Mucosa of descending colon (tissue), 3 donors: ENCODE data around the gene LTA4H. TPM values are rescaled to one million over a fixed set of nuclear protein-coding genes. Genes with fewer than 3 reads are reported as not detected.

Experiments
- ATAC-seq: fragments of 200-7000 bp; cut with Tn5 transposase; one replicate; pipeline ENCODE4 v1.9.1; 2020; ENCODE audit warnings: mild to moderate bottlenecking, moderate library complexity
- DNase-seq, 3 donors: peaks; one replicate each; pipeline ENCODE4 v3.0.0-alpha.2; 2020
- H3K36me3 ChIP-seq: fragments of 200-600 bp; one replicate; pipeline ENCODE4 v1.8.0; 2021; ENCODE audit warnings: low read depth, mild to moderate bottlenecking
- H3K4me1 ChIP-seq: fragments of 200-600 bp; one replicate; pipeline ENCODE4 v1.8.0; 2021; ENCODE audit warnings: low read depth, mild to moderate bottlenecking
- H3K4me3 ChIP-seq: fragments of 200-600 bp; one replicate; pipeline ENCODE4 v1.8.0; 2021; ENCODE audit warnings: mild to moderate bottlenecking
- H3K9me3 ChIP-seq: fragments of 200-600 bp; one replicate; pipeline ENCODE4 v1.8.0; 2021; ENCODE audit warnings: mild to moderate bottlenecking
- intact Hi-C, 2 donors: fragments of 100-400 bp; cut with DNase I in 1 of 2; cut with micrococcal nuclease in 1 of 2; formaldehyde crosslinking; loops; one replicate each; pipeline versions ENCODE4 v1.11.0 to v1.11.1; 2022; cut with DNase I, micrococcal nuclease
- total RNA-seq, 3 donors: library from RNA; stranded (reverse); fragmentation: NEBNext Ultra II Directional in 2 of 3; extraction: Animal tissue kit (Norgen Biotek cat#: 25700) in 2 of 3; gene quantifications; one replicate each; pipeline versions ENCODE4 v1.2.1 to v1.2.4, GENCODE V29; 2021 to 2023
- TF ChIP-seq, protein P1 (sequence below): fragments of 200-600 bp; IDR thresholded peaks from one replicate; pipeline ENCODE4 v1.8.0; 2022; ENCODE audit warnings: antibody characterized with exemption, mild to moderate bottlenecking
- donor health status: DM: no; HTN: no; CAD: no; lungs with moderate emphysema.
- donor health status: DM: no; HTN: no; CAD: no.
- donor health status: DM: no; HTN: yes; CAD: no.

The LTA4H gene
- total RNA-seq, 3 donors from 2014 or later, result 52.8 to 68.2 (median 56.9) TPM

DNA sequence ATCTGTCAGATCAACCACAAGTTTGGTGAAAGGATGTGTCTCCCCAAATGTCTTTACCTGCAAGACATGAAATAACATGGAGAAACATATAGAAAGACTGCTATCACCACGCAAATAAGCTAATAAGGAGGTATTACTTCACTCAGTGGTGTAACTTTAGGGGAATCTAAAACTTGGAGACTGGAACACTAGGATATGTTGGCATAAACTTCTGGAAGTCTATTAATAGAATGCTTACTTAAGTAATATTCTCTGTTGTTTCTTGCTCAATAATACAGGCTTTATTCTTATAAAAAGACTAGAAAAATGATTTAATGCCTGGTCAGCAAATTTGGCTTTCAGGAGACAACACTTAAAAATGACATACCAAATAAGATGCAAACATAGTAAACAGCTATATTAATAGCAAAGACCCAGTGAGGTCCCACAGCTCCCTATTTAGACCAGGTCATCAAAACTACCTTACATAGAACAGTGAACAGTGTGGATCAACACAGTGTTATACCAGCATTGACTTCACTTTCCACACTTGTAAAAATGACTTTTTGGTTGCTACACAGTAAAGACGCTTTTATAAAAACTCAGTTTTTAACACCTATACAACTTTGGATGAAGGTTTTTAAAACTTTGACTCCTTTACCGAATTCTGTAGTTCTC is 20.3 kb downstream of the LTA4H start:
- Histone ChIP-seq H3K9me3 (no peaks in the 10 kb centered on the region), H3K4me1 (no peaks in the 10 kb centered on the region), H3K36me3 (no peaks in the 10 kb centered on the region), H3K4me3 (no peak overlapping the region)
- TF ChIP-seq, protein P1, sequence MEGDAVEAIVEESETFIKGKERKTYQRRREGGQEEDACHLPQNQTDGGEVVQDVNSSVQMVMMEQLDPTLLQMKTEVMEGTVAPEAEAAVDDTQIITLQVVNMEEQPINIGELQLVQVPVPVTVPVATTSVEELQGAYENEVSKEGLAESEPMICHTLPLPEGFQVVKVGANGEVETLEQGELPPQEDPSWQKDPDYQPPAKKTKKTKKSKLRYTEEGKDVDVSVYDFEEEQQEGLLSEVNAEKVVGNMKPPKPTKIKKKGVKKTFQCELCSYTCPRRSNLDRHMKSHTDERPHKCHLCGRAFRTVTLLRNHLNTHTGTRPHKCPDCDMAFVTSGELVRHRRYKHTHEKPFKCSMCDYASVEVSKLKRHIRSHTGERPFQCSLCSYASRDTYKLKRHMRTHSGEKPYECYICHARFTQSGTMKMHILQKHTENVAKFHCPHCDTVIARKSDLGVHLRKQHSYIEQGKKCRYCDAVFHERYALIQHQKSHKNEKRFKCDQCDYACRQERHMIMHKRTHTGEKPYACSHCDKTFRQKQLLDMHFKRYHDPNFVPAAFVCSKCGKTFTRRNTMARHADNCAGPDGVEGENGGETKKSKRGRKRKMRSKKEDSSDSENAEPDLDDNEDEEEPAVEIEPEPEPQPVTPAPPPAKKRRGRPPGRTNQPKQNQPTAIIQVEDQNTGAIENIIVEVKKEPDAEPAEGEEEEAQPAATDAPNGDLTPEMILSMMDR, result no peak
- no peak for DNase-seq
- no peak for ATAC-seq
- intact Hi-C loops, result no loop called here

DNA sequence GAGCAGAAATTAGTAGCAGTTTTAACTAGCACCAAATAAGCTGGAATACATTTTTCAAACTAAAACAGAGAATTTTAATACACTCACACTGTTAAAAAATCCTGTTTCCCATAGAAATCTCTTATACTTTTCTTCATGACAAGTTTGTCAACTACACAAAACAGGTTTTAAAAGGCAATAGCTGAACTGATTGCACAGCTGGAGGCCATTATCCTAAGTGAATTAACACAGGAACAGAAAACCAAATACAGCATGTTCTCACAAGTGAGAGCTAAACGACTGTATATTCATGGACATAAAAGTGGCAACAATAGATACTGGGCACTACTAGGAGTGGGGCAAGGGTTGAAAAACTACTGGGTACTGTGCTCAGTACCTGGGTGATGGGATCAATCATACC is 27.7 kb downstream of the LTA4H start:
- ATAC-seq (no peak), DNase-seq (no peak)
- no peaks in the 10 kb centered on the region for H3K36me3 ChIP-seq
- no peak overlapping the region for H3K4me3 ChIP-seq
- no peaks in the 10 kb centered on the region for H3K9me3 ChIP-seq
- H3K4me1 ChIP-seq, result no peaks in the 10 kb centered on the region
- intact Hi-C loops, result no loop called here
- TF ChIP-seq, protein P1, result no peak

DNA sequence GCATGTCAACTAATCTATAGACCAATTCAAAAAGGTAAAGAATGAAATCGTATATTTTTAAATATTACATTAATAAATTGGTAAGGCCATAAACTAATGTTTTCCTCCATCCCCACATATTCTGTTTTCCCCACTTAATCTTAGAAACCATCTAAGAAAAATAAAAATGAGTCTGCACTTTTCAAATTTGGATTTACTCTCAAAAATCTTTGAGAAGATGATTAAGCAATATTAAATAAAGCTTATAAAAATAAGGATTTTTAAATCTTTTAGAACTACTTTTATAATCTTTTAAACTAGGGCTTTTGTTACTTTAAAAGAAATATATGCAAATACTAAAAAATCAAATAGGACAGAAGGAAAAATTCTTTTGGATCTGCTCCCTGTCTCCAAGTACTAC is 28.7 kb downstream of the LTA4H start:
- ATAC-seq (no peak), DNase-seq (no peak)
- Histone ChIP-seq H3K4me1 (no peaks in the 10 kb centered on the region), H3K4me3 (no peak overlapping the region), H3K36me3 (no peaks in the 10 kb centered on the region), H3K9me3 (no peaks in the 10 kb centered on the region)
- TF ChIP-seq, protein P1, result no peak
- intact Hi-C loops, result no loop called here

DNA sequence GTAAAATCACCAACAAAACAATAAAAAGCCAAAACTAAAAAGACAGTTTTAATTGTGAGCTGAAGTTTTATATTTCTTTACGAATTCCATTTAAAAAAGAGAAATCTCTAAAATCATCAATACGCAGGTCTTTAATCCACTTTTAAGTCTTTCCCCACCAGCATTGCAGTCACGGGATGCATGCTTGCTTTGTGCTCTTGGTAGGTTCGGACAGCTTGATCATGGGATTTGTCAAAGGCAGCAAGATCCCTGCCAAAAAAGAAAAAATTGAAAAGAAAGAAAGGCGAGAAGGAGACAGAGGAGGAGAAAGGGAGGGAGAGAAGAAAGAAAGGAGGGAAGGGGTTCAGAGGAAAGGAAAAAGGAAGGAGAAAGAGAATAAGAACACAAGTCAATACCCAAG is 34.5 kb downstream of the LTA4H start:
- intact Hi-C loops, result no loop called here
- ATAC-seq (no peak), DNase-seq (no peak)
- no peaks in the 10 kb centered on the region for H3K36me3 ChIP-seq
- no peak overlapping the region for H3K4me3 ChIP-seq
- TF ChIP-seq, protein P1, result no peak
- no peaks in the 10 kb centered on the region for H3K4me1 ChIP-seq
- H3K9me3 ChIP-seq, result no peaks in the 10 kb centered on the region

DNA sequence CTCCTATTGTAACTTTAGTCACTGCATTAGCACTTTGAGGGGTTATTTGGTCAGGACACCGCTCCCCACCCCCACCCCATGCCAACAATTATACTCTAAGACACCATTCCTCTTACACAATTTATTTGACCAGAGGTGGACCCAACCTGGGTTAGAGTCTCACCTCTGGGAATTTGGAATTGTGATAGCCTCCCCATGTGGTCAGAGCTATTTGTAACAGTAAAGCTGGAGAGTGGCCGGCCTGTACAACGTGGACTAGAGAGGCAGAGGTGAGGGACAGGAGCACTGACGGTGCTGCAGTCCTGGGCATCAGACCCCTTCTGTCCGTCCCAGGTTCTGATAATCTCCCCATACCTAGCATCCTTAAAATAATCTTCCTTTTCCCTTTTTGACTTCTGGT is 35.9 kb downstream of the LTA4H start:
- ATAC-seq (no peak), DNase-seq (no peak)
- Histone ChIP-seq H3K4me1 (no peaks in the 10 kb centered on the region), H3K4me3 (no peak overlapping the region), H3K36me3 (no peaks in the 10 kb centered on the region), H3K9me3 (no peaks in the 10 kb centered on the region)
- TF ChIP-seq, protein P1, result no peak
- intact Hi-C loops, result no loop called here
